Mesenchymal stem cell (in vitro differentiated cells and primary cell): ENCODE results near the gene DMBT1. TPM values are rescaled to one million over a fixed set of nuclear protein-coding genes. Genes with fewer than 3 reads are reported as not detected.
A peak's percentile ranks its signal among the peaks of the same experiment; 100 is the strongest.

Experiments
- DNase-seq: peaks from one replicate; pipeline ENCODE4 v3.0.0-alpha.2; 2013
- H2AFZ ChIP-seq: one replicate; pipeline ENCODE4 v1.6.1; 2013; ENCODE audit warnings: low read depth, mild to moderate bottlenecking, control low read depth, inconsistent platforms, low read length, moderate library complexity
- H2AK5ac ChIP-seq: 2 replicates; pipeline ENCODE4 v1.6.1; 2013; ENCODE audit warnings: low read length, moderate library complexity, mild to moderate bottlenecking, inconsistent platforms; ENCODE audit not compliant: severe bottlenecking
- H2BK120ac ChIP-seq: one replicate; pipeline ENCODE4 v1.6.1; 2013; ENCODE audit warnings: low read depth, mild to moderate bottlenecking, inconsistent platforms, low read length, moderate library complexity
- H2BK12ac ChIP-seq, 2 experiments: one replicate each; pipeline ENCODE4 v1.6.1; 2013; ENCODE audit warnings: inconsistent platforms in 2 of 2, low read length in 2 of 2, mild to moderate bottlenecking in 2 of 2, moderate library complexity in 2 of 2, control low read depth in 1 of 2
- H2BK15ac ChIP-seq: one replicate; pipeline ENCODE4 v1.6.1; 2013; ENCODE audit warnings: mild to moderate bottlenecking, low read depth, inconsistent platforms; ENCODE audit not compliant: poor library complexity, severe bottlenecking
- H2BK5ac ChIP-seq: 2 replicates; pipeline ENCODE4 v1.6.1; 2013; ENCODE audit warnings: low read depth, mild to moderate bottlenecking, low read length, control low read depth, inconsistent platforms; ENCODE audit not compliant: poor library complexity, severe bottlenecking
- H3K14ac ChIP-seq, 2 experiments: one replicate each; pipeline ENCODE4 v1.6.1; 2013; ENCODE audit warnings: inconsistent platforms in 2 of 2, low read length in 2 of 2, control low read depth in 1 of 2, mild to moderate bottlenecking in 1 of 2, moderate library complexity in 1 of 2
- H3K18ac ChIP-seq, 2 experiments: one replicate each; pipeline ENCODE4 v1.6.1; 2013; ENCODE audit warnings: inconsistent platforms in 2 of 2, low read length in 2 of 2, control low read depth in 1 of 2, low read depth in 1 of 2, mild to moderate bottlenecking in 1 of 2
- H3K23ac ChIP-seq, 2 experiments: one replicate each; pipeline ENCODE4 v1.6.1; 2013; ENCODE audit warnings: inconsistent platforms in 2 of 2, low read length in 2 of 2, mild to moderate bottlenecking in 2 of 2, moderate library complexity in 2 of 2, control low read depth in 1 of 2
- H3K27ac ChIP-seq: 2 replicates; pipeline ENCODE4 v1.5.1; 2013; ENCODE audit warnings: mild to moderate bottlenecking, moderate library complexity, low read length, control low read depth, inconsistent platforms; ENCODE audit not compliant: poor library complexity, severe bottlenecking
- H3K27me3 ChIP-seq, 2 experiments: 2 replicates each; pipeline versions ENCODE4 v1.6.1 to v1.7.0; 2013; ENCODE audit warnings: low read length in 2 of 2, mild to moderate bottlenecking in 2 of 2, moderate library complexity in 2 of 2, control low read depth in 1 of 2, inconsistent platforms in 1 of 2; ENCODE audit not compliant: control insufficient read depth in 1 of 2, insufficient read depth in 1 of 2
- H3K36me3 ChIP-seq, 2 experiments: 2 replicates each; pipeline versions ENCODE4 v1.6.1 to v1.7.0; 2013; ENCODE audit warnings: low read length in 2 of 2, control low read depth in 1 of 2, inconsistent platforms in 1 of 2, low read depth in 1 of 2, mild to moderate bottlenecking in 1 of 2; ENCODE audit not compliant: insufficient read depth in 2 of 2, control insufficient read depth in 1 of 2
- H3K4ac ChIP-seq, 2 experiments: one replicate each; pipeline ENCODE4 v1.6.1; 2013; ENCODE audit warnings: inconsistent platforms in 2 of 2, low read length in 2 of 2, mild to moderate bottlenecking in 2 of 2, moderate library complexity in 2 of 2, control low read depth in 1 of 2, low read depth in 1 of 2
- H3K4me1 ChIP-seq: 2 replicates; pipeline ENCODE4 v1.6.1; 2013; ENCODE audit warnings: low read depth, low read length, control low read depth; ENCODE audit not compliant: control insufficient read depth, insufficient read depth
- H3K4me2 ChIP-seq: 2 replicates; pipeline ENCODE4 v1.6.1; 2013; ENCODE audit warnings: low read length, mild to moderate bottlenecking, inconsistent platforms; ENCODE audit not compliant: poor library complexity, severe bottlenecking
- H3K4me3 ChIP-seq, 2 experiments: 2 replicates each; pipeline versions ENCODE4 v1.5.1 to v1.7.0; 2013; ENCODE audit warnings: low read length in 2 of 2, mild to moderate bottlenecking in 2 of 2, control low read depth in 1 of 2, low read depth in 1 of 2; ENCODE audit not compliant: insufficient read depth in 1 of 2
- H3K79me1 ChIP-seq: replicated peaks from 2 replicates; pipeline ENCODE4 v1.6.1; 2013; ENCODE audit warnings: mild to moderate bottlenecking, control low read depth, low read length, inconsistent platforms; ENCODE audit not compliant: poor library complexity, severe bottlenecking
- H3K9ac ChIP-seq: 2 replicates; pipeline ENCODE4 v1.7.0; 2013; ENCODE audit warnings: mild to moderate bottlenecking, low read length, moderate library complexity
- H3K9me3 ChIP-seq: 2 replicates; pipeline ENCODE4 v1.7.0; 2013; ENCODE audit warnings: mild to moderate bottlenecking, low read length; ENCODE audit not compliant: control insufficient read depth
- H4K8ac ChIP-seq: one replicate; pipeline ENCODE4 v1.6.1; 2013; ENCODE audit warnings: inconsistent platforms, mild to moderate bottlenecking, low read length, moderate library complexity
- H4K91ac ChIP-seq: one replicate; pipeline ENCODE4 v1.6.1; 2013; ENCODE audit warnings: mild to moderate bottlenecking, low read length, inconsistent platforms
- WGBS: methylation state at CpG from one replicate; pipeline ENCODE4 v1.1.7; 2013; ENCODE audit warnings: mixed read lengths; 5-methylcytosine and 5-hydroxymethylcytosine counted together
- polyA plus RNA-seq, 2 experiments: library from polyadenylated mRNA; stranded (reverse); fragments of 200-250 nt; gene quantifications; one replicate each; pipeline ENCODE4 v1.2.3, GENCODE V29; 2013

Gene DMBT1
- not detected for polyA plus RNA-seq (2013, experiment 1 of 2)
- not detected for polyA plus RNA-seq (2013, experiment 2 of 2)

GRCh38 chr10:122560279-122560804, at the start of gene DMBT1:
DMBT1 (plus strand) TSS chr10:122560754; CDS start chr10:122560771, 17 bp downstream.
- Histone ChIP-seq H3K4me3 (no peak within 1 kb of the TSS), H3K27me3 (peaks cover 50 to 56% of the 10 kb centered on the region in 2 experiments), H3K9ac (no peak within 1 kb of the TSS), H3K9me3 (no peaks in the 10 kb centered on the region), H3K4me2 (peak within 1 kb of the TSS; percentile 31), H3K27ac (no peak within 1 kb of the TSS), H3K18ac (no peak within 1 kb of the TSS), H2BK12ac (no peak within 1 kb of the TSS), H2AFZ (no peak within 1 kb of the TSS), H3K36me3 (no peaks in the 10 kb centered on the region), H2BK15ac (no peak within 1 kb of the TSS), H3K23ac (no peak within 1 kb of the TSS), H3K4me1 (no peaks in the 10 kb centered on the region), H2BK5ac (no peak within 1 kb of the TSS), H4K91ac (no peak within 1 kb of the TSS), H3K79me1 (no peaks in the 10 kb centered on the region), H4K8ac (no peak within 1 kb of the TSS), H3K14ac (no peak within 1 kb of the TSS), H2AK5ac (no peak within 1 kb of the TSS), H2BK120ac (no peak within 1 kb of the TSS), H3K4ac (no peak within 1 kb of the TSS)
- 59% methylated on average over 4 of the region's 4 CpGs for WGBS
- DNase-seq, result no peak

DNA sequence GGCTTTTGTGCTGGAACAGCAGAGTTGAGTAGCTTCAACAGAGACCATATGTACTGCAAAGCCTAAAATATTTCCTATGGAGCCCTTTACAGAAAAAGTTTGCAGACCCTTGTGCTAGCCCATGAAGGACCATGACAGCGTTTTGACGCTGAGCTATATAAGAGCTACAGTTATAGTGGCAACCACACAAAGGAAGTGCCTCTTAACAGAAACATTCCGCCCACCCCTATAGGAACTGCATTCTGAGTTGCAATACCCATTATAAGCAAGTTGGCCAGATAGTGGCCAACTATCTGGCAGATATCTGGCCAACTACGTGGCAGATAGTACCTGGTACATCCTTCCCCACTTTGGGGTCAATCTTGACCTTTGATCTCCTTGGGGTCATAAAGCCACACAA, 47.5 kb upstream of the DMBT1 start:
- H3K9me3 ChIP-seq, result no peaks in the 10 kb centered on the region
- no peak overlapping the region for H2BK5ac ChIP-seq
- no peaks in the 10 kb centered on the region for H3K79me1 ChIP-seq
- H3K4ac ChIP-seq, result no peak overlapping the region
- WGBS, result 90% methylated on average over 4 of the region's 4 CpGs
- no peak overlapping the region for H2BK120ac ChIP-seq
- no peak overlapping the region for H2BK15ac ChIP-seq
- H3K27me3 ChIP-seq, result no peaks in the 10 kb centered on the region
- no peak overlapping the region for H2AK5ac ChIP-seq
- H3K18ac ChIP-seq, result no peak overlapping the region
- H3K36me3 ChIP-seq, result peaks cover 27 to 93% of the 10 kb centered on the region in 2 experiments
- no peak overlapping the region for H3K9ac ChIP-seq
- no peak for DNase-seq
- no peak overlapping the region for H3K23ac ChIP-seq
- H3K27ac ChIP-seq, result no peak overlapping the region
- H2AFZ ChIP-seq, result no peak overlapping the region
- H2BK12ac ChIP-seq, result no peak overlapping the region
- H3K4me1 ChIP-seq, result peaks cover 8% of the 10 kb centered on the region
- H3K4me3 ChIP-seq, result no peak overlapping the region
- H4K8ac ChIP-seq, result no peak overlapping the region
- H3K14ac ChIP-seq, result no peak overlapping the region
- H4K91ac ChIP-seq, result no peak overlapping the region
- H3K4me2 ChIP-seq, result no peak overlapping the region

GRCh38 chr10:122514045-122514840, 46.3 kb upstream of the DMBT1 start:
- no peak overlapping the region for H4K8ac ChIP-seq
- no peak overlapping the region for H3K4me3 ChIP-seq
- H4K91ac ChIP-seq, result no peak overlapping the region
- H2BK15ac ChIP-seq, result no peak overlapping the region
- H3K23ac ChIP-seq, result no peak overlapping the region
- peaks cover 21 to 93% of the 10 kb centered on the region in 2 experiments for H3K36me3 ChIP-seq
- H3K18ac ChIP-seq, result no peak overlapping the region
- H3K4ac ChIP-seq, result no peak overlapping the region
- H3K9me3 ChIP-seq, result no peaks in the 10 kb centered on the region
- H2AFZ ChIP-seq, result no peak overlapping the region
- DNase-seq, result no peak
- H3K14ac ChIP-seq, result no peak overlapping the region
- peaks cover 8% of the 10 kb centered on the region for H3K4me1 ChIP-seq
- H3K27me3 ChIP-seq, result no peaks in the 10 kb centered on the region
- no peaks in the 10 kb centered on the region for H3K79me1 ChIP-seq
- WGBS, result 91% methylated on average over 22 of the region's 22 CpGs
- H2BK5ac ChIP-seq, result no peak overlapping the region
- H3K9ac ChIP-seq, result peak overlapping the region; percentile 51
- no peak overlapping the region for H2BK120ac ChIP-seq
- H3K4me2 ChIP-seq, result no peak overlapping the region
- H3K27ac ChIP-seq, result no peak overlapping the region
- H2AK5ac ChIP-seq, result no peak overlapping the region
- H2BK12ac ChIP-seq, result no peak overlapping the region

DNA sequence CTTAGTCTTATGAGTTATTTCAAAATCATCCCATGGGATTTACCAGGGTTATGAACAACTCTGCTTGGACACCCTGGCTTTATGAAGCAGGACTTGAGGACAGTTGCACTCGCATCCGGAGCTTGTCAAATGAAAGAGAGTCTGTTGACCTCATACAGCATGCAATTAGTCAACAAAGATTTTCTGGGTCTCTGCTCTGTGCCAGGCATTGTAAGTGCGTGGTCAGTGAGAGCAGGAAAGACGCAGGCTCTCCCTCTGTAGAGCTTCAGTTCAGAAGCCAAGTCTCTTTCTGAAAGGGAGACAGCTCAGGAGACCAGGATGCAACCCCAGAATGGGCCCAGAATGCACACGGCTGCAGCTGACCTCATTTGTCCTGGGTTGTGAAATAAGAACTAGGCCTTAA, 45.5 kb upstream of the DMBT1 start:
- H3K4me3 ChIP-seq, result no peak overlapping the region
- no peak overlapping the region for H2AK5ac ChIP-seq
- H3K9me3 ChIP-seq, result no peaks in the 10 kb centered on the region
- no peak overlapping the region for H2BK5ac ChIP-seq
- H3K23ac ChIP-seq, result no peak overlapping the region
- no peak overlapping the region for H4K8ac ChIP-seq
- H3K79me1 ChIP-seq, result no peaks in the 10 kb centered on the region
- no peak overlapping the region for H2BK15ac ChIP-seq
- no peak overlapping the region for H2BK120ac ChIP-seq
- peaks cover 7% of the 10 kb centered on the region for H3K4me1 ChIP-seq
- H2AFZ ChIP-seq, result no peak overlapping the region
- no peaks in the 10 kb centered on the region for H3K27me3 ChIP-seq
- peaks cover 14 to 86% of the 10 kb centered on the region in 2 experiments for H3K36me3 ChIP-seq
- H3K27ac ChIP-seq, result no peak overlapping the region
- 86% methylated on average over 5 of the region's 5 CpGs for WGBS
- H4K91ac ChIP-seq, result no peak overlapping the region
- no peak overlapping the region for H3K4me2 ChIP-seq
- H3K14ac ChIP-seq, result no peak overlapping the region
- no peak overlapping the region for H2BK12ac ChIP-seq
- no peak overlapping the region for H3K18ac ChIP-seq
- no peak overlapping the region for H3K4ac ChIP-seq
- DNase-seq, result no peak
- H3K9ac ChIP-seq, result peak overlapping the region; percentile 51
